ENCODE results near the gene BCAM.
"Not testable (repeated sequence)": the region's sequence is repeated elsewhere in the genome, so short reads cannot be mapped to it uniquely, and the experiment has no call there.

The BCAM gene

DNA sequence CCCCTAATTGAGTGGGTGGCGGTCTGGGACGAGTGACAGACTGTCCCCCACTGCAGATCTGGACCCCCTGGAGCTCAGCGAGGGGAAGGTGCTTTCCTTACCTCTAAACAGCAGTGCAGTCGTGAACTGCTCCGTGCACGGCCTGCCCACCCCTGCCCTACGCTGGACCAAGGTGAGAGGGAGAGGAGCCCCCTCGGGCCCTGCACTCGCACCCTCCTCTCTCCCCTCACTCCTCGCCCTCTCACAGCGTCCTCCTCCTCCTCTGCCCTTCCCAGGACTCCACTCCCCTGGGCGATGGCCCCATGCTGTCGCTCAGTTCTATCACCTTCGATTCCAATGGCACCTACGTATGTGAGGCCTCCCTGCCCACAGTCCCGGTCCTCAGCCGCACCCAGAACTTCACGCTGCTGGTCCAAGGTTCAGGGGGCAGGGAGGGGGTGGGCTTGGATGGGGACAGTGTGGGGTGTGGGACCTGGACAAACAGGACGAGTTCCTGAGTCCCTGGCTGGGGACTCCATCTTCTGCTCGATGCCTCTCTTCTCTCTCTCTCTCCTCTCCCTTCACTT is 9.6 kb downstream of the BCAM start:
- no peak for DNase-seq

DNA sequence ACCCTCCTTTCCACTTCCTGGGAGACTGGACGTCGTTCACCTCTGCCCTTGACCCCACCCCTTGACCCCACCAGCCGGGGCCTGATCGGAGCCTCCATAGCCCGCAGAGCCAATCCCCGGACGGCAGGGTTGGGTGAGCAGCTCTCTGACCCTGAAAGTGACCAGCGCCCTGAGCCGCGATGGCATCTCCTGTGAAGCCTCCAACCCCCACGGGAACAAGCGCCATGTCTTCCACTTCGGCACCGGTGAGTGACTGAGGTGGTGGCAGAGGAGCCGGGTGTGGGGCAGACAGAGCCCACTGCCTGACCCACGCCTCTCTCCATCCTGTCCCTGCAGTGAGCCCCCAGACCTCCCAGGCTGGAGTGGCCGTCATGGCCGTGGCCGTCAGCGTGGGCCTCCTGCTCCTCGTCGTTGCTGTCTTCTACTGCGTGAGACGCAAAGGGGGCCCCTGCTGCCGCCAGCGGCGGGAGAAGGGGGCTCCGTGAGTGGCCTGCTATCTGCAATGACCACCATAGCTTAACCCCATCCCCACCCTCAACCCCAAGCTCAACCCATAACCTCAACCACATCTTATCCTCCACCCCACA is 10.4 kb downstream of the BCAM start:
- DNase-seq = no peak

DNA sequence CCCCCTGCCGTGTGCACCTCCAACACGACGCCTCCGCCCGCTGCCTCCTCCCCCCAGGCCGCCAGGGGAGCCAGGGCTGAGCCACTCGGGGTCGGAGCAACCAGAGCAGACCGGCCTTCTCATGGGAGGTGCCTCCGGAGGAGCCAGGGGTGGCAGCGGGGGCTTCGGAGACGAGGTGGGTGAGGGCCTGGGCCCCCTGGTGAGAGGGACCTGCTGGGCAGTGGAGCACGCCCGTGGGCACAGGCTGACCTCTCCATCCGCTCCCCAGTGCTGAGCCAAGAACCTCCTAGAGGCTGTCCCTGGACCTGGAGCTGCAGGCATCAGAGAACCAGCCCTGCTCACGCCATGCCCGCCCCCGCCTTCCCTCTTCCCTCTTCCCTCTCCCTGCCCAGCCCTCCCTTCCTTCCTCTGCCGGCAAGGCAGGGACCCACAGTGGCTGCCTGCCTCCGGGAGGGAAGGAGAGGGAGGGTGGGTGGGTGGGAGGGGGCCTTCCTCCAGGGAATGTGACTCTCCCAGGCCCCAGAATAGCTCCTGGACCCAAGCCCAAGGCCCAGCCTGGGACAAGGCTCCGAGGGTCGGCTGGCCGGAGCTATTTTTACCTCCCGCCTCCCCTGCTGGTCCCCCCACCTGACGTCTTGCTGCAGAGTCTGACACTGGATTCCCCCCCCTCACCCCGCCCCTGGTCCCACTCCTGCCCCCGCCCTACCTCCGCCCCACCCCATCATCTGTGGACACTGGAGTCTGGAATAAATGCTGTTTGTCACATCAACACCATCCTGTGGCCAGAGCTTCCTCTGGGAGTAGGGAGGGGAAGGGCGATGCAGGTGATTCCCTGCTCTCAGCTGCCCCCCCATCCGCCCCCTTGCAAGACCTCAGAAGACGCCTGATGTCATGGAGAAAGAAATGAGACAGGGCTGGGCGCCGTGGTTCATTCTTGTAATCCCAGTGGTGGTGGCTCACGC is 12.0 kb downstream of the BCAM start:
- DNase-seq = no peak

DNA sequence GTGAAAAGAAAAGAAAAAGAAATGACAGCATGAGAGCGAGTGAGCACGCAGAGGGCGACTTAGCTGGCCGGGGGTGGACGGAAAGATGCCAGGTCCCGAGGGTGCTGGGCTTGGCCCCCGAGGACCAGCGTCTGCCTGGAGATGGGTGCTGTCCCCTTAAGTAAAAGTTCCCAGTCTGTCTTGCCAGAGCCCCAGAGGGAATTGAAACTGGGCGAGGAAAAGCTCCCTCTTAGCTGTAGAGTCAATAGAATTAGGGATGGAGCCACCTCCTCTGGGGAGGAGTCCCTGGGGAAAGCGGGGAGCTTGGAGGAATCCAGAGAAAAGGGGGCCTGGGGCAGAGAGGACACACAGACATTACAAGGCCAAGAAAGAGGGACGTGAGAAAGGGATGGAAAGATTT is 13.3 kb downstream of the BCAM start:
- DNase-seq = no peak

DNA sequence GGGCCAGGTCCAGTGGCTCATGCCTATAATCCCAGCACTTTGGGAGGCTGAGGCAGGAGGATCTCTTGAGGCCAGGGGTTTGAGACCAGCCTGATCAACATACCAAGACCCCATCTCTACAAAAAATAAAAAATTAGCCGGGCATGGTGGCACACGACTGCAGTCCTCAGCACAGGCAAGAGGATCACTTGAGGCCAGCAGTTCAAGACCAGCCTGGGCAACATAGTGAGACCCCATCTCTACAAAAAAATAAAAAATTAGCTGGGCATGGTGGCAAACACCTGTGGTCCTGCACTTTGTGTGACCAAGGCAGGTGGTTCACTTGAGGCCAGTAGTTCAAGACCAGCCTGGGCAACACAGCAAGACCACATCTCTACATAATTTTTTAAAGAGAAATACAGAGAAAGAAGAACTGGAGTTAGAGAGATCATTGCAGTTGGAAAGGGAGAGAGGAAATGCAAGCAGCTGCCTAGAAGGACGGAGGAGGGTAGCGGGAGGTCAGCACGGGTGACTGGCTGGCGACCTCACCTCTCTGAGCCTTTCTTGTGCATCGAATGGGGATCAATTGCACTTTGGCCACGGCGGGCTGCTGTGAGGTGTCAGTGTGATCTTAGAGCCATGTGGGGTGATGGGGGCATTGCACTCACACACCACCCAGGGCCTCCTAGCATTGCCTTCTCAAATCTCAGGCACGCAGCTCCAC is 13.9 kb downstream of the BCAM start:
- peak in 1 of 3 experiments; percentile 27 for DNase-seq

DNA sequence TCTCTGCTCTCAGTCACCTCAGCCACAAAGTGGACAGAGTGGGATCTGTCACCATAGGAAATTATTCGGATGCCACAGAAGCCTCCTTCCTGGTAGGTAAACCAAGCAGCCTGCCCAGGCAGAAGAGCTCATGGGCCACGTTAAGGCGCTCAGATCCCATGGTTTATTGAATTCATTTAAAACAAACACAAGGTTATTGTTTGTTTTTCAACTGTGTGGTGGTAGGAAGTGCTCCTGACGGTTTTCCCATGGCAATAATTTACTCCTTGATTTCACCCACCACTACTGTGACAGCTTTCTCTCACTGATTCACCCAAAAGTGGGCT is 14.4 kb downstream of the BCAM start:
- peak in 1 of 3 experiments; percentile 27 for DNase-seq

DNA sequence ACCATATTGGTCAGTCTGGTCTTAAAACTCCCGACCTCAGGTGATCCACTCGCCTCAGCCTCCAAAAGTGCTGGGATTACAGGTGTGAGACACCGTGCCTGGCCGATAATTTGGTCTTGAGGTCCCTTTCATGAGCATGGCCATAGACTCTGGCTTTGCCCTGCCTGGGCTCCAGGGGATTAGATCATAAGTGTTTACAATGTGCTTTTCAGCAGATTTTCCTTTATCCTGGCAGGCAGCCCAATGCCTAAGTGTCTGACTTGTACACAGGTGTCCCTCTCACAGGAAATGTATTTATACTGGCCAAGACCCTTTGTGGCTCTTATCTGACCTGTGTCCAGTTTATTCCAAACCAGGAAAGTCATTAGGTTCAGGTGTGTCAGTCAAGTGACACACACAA is 15.9 kb downstream of the BCAM start:
- DNase-seq = peak in 2 of 3 experiments; percentile 25 to 76

DNA sequence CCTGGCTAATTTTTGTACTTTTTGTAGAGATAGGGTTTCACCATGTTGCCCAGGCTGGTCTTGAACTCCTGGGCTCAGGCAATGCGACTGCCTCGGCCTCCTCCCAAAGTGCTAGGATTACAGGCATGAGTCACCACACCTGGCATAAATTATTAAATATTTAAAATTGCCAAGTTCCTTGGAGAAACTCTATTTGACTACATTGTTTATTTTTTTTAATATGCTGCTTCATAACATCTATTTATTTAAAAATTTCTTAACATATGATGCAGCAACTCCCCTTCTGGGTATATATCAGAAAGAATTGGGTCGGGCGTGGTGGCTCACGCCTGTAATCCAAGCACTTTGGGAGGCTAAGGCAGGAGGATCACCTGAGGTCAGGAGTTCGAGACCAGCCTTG is 24.0 kb downstream of the BCAM start:
- DNase-seq = not testable (repeated sequence)

DNA sequence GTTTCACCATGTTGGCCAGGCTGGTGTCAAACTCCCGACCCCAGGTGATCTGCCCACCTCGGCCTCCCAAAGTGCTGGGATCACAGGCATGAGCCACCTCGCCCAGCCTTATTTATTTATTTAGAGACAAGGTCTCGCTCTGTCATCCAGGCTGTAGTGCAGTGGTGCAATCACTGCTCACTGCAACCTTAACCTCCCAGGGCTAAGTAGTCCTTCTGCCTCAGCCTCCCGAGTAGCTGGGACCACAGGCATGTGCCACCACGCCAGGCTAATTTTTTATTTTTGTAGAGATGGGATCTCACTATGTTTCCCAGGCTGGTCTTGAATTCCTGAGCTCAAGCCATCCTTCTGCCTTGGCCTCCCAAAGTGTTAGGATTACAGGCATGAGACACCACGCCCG is 25.5 kb downstream of the BCAM start:
- not testable (repeated sequence) for DNase-seq

DNA sequence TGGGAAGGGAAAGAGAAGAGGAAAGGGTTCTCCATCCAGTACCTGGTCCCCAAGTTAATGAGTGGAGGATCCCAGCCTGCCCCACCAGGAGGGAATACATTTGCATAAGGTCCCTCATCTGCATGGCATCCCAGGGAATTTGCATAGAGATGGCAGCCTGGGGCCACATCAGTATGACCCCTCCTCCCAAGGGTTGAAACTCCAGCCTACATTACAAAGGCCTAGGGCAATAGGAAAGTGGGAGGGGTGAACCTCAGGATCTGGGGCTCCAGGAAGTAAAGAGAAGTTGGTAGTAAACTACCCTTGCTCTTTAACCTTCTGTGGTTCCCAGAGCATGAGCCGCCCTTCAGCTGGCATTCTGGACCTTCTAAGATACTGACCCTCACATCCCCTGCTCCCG is 30.4 kb downstream of the BCAM start:
- DNase-seq = no peak

DNA sequence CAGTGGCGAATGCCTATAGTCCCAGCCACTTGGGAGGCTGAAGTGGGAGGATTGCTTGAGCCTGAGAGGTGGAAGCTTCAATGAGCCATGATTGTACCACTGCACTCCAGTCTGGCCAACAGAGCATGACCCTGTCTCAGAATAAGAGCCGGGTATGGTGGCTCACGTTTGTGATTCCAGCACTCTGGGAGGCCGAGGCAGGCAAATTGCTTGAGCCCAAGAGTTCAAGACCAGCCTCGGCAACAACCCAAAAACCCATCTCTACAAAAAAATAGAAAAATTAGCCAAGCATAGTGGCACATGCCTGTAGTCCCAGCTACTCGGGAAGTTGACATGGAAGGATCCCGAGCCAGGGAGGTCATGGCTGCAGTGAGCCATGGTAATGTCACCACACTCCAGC is 31.9 kb downstream of the BCAM start:
- DNase-seq = no peak

DNA sequence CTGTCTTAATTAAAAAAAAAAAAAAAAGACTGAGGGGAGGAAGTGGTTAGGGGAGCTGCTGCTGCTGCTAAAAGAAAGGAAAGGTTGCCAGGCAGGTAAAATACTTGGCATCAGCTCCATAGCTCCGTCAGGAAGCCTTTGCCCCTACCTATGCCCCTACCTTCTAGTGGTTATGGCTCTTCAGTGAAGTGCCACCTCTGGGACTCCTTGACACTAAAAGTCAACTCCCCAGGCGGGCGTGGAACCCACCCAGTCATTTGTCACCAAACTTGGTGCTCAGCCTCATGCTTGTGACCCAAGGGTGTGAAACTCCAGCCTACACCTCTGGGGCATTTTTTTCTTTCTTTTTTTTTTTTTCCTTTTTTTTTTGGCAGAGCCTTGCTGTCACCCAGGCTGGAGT is 32.3 kb downstream of the BCAM start:
- no peak for DNase-seq

DNA sequence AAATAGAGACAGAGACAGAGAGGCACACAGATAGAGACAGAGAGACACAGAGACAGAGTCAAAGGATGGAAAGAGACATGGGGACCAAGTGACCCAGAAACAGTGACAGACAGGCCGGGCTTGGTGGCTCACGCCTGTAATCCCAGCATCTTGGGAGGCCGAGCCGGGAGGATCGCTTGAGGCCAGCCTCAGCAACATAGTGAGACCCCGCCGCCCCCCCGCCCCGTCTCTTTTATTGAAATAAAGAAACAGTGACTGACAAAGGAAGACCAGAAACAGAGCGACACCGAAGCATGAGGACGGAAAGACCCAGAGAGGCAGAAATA is 36.3 kb downstream of the BCAM start:
- DNase-seq = no peak

DNA sequence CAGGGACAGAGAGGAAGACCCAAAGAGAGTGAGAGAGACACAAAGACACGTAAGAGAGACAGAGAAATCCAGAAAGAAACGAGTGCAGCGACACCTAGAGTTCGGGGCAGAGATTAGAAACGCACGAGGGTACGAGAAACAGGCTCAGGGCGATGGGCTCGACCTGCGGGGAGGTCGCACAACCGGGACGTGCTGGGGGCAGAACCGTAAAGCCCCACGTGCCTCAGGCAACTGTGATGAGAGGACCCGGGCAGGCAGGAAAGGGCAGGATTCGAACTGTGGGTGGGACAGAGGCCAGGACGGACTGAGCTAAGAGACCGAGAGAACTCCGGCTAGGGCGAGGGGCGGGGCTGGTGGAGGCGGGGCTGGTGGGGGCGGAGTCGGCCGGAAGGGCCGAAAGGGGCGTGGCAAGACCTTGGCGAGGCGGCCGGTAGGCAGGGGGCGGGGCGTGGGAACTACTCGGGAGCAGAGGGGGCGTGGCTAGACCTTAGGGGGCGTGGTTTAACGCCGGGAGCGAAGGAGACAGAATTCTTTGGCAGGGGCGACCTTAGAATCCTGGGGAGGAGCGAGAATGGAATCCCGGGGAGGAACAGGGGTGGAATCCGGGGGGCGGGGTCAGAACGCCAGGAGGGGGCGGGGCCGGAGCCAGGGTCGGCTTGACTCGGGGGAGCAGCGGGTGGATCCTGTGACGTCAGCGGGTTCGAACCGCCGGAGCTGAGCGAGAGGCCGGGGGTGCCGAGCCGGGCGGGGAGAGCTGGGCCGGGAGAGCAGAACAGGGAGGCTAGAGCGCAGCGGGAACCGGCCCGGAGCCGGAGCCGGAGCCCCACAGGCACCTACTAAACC is 36.9 kb downstream of the BCAM start, which contains the start of gene NECTIN2:
TSS of gene NECTIN2 (plus strand) at position 686 of the 843 bp plus-strand sequence. CDS start 229 bp downstream, outside the sequence.
- DNase-seq = peak; percentile 83 to 95 (median 89)

DNA sequence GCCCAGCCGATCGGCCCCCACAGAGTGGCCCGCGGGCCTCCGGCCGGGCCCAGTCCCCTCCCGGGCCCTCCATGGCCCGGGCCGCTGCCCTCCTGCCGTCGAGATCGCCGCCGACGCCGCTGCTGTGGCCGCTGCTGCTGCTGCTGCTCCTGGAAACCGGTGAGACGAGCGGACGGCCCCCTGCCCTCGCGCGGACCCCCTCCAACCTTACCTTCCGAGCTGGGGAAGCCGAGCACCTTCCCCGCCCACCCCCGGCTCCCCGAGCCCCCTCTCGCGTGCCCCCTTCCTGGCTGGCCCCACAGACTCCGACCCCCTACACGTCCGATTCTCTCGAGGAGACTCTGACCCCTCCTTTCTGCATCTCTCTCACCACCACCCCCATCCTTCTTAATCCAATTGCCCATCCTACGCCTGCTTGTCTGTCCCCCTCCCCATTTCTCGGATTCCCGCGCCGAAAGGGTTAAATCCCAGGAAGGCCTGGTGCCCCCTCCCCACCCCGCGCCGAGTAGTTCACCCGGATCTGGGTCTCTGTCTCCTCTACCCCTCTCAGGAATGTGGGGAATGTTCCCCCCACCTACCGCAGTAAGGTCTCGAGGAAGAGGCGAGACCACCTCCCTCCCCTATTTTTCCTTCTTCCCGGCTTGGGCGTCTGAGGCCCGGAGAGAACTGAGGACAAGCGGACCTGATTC is 37.7 kb downstream of the BCAM start:
- DNase-seq = peak in 2 of 3 experiments; percentile 13 to 49

DNA sequence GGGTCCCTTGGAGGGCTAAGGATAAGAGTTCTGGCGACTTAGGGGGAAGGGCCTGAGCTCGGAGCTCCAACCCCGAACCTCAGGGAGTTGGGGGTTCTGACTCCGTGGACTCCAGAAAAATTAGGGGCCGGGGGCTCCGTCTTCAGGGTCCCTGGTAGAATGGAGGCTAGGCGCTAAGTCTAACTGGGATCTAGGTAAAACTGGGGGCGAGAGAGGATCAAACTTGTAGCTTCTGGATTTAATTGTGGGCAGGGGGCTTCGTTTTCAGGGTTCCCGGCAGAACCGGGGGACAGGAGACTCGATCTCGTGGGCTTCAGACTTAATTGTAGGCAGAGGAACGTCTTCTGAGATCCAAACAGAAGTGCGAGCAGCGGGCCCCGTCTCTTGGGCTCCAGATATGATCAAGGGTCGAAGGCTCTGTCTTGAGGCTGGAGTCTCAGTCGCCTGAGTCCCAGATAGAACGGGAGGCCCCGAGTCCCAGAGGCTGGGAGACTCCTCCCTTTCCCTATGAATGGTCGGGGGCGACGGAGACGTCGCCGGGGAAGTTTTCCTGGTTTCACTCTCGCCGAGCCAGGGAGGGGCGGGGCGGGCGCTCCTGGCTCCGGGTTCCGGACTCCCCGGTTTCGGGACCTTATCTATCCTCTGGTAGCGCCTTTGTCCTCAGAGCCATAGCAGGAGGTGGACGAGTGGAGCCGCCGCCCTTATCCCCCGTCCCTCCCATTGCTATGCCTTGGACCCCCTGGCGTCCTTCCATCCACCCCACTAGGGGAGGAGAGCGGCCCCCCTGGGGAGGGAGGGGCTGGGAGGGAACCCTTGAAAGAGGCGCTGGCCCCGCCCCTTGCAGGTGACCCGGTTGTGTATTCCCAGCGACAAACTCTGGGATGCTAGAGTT is 38.5 kb downstream of the BCAM start:
- DNase-seq = peak in 2 of 3 experiments; percentile 66 to 71

DNA sequence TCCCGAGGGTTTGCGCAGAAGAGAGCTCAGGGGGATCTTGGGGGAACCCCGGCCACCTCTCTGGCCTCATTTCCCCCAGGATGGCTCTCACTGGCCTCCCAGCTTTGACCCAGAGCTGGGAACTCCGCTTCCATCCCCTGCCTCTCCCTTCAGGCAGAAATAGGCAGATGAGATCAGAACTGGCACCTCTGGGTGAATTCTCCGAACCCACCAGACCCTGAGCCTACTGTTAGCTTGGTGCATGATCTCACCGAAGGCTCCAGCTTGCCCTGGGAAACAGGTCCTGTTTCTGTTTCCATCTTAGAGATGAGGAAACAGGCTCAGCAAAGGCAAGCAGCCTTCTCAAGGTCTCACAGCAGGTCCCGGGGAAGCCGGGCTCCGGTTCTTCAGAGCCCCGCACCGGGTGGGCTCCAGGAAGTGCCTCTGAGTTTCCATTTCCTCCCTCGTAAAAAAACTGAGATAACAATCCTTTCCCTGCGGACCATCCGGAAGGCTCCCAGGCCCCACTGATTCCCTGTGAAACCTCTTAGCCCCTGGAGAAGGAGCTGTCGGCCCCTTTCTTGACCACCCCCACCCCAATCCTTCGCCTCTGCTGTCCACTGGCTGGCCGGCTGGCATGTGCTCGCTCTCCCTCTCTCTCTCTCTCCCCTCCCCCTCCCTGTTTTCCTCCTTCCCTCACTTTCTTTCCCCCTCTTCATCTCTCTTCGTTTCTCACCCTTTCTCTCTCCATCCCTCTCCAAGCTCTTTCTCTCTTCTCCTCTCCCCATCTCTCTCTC is 39.3 kb downstream of the BCAM start:
- DNase-seq = peak in 2 of 3 experiments; percentile 47 to 65

DNA sequence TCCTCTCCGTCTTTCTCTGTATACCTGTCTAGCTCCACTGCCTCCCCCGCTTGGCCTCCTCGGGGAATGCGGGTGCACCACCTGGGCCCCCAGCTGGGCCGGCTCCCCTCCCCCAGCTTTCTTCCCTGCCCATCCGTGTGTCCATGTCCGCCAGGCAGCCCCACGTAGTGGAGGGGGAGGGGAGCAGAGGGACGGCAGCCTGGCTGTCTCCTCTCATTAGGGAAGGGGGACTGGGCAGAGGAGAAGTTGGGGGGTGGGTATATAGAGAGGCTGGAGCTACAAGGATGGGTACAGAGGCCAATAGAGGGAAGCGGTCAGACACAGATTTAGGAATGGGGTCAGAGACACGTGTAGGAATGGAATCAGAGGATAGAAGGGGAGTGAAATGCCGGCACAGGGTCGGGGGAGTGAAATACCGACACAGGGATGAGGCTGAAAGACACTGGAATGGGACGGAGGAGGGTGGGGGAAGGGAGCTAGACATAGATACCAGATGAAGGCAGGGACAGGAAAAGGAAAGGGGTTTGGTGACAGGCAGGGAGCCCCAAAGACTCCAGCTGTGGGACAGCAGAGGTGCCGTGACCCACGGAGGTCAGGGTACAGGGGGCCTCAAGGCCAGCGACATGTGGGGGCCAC is 40.0 kb downstream of the BCAM start:
- peak in 2 of 3 experiments; percentile 20 to 31 for DNase-seq

DNA sequence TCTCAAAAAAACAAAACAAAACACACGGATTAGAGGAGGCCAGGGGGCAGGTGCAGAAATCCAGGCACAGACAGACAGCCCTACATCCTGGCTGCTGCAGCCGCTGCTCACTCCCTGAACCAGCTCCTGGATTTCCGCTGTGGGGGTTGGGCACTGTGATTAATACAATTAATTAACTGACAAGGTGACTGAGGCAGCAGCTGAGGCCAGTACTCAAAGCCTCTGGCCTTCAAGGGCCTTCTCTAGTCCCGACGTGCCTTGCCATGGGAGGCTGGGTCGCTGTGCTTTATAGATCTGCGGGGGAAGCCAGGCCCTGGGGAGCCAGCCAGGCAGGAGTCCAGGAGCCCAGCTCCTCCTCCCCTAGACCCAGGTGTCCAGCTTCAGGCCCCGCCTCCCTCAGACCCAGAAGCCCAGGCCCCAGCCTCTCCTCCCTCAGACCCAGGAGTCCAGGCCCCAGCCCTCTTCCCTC is 41.8 kb downstream of the BCAM start:
- peak in 2 of 3 experiments; percentile 62 to 83 for DNase-seq

Measured in NCI-H1417 (cell line).